Measurements from ENCODE around the gene USP38. TPM values are rescaled to one million over a fixed set of nuclear protein-coding genes. Genes with fewer than 3 reads are reported as not detected.
"Not testable (repeated sequence)": the region's sequence is repeated elsewhere in the genome, so short reads cannot be mapped to it uniquely, and the experiment has no call there.

Gene USP38
- total RNA-seq: 10 to 100 TPM; 25.8 to 26.4 TPM
- polyA plus RNA-seq: 10 to 100 TPM; 22.1 to 26.2 TPM

- intact Hi-C loops (cut with micrococcal nuclease): loop anchor here (1.0 to 10.0 kb wide), 6 partner anchors 329 to 1964 kb away; partner anchors contain the start of genes ABCE1, ANAPC10, IL15 and INPP4B
Measured at GRCh38 chr4:143184503-143185252, at the start of gene USP38. Gene USP38 (plus strand): TSS chr4:143184917. CDS start chr4:143185451, 534 bp downstream.

GRCh38 chr4:143135358-143135757 is 49.4 kb upstream of the USP38 start:
- no peaks in the 10 kb centered on the region for H3K36me3 Mint-ChIP-seq
- intact Hi-C loops (cut with micrococcal nuclease): no loop called here
- no peak overlapping the region for H3K27ac ChIP-seq (ENCODE audit: low read depth, low read length)
- ChIA-PET POLR2A (ENCODE audit: partially characterized antibody) (no interaction called here), CTCF (ENCODE audit: partially characterized antibody) (interaction anchor here (1.4 kb wide), 1 partner anchor 10 kb away, joined by 3 read pairs; no protein-coding TSS in a partner anchor)
- H3K9me3 Mint-ChIP-seq: no peaks in the 10 kb centered on the region
- H3K27ac Mint-ChIP-seq: no peak overlapping the region
- no peaks in the 10 kb centered on the region for H3K4me1 Mint-ChIP-seq
- DNase-seq: no peak
- H3K27me3 ChIP-seq (ENCODE audit: insufficient read depth, low read length): no peaks in the 10 kb centered on the region
- no peak overlapping the region for H3K4me3 ChIP-seq (ENCODE audit: low read length in 2 of 2)
- no peaks in the 10 kb centered on the region for H3K9me3 ChIP-seq (ENCODE audit: control insufficient read depth in 1 of 2, low read length in 2 of 2)
- H3K36me3 ChIP-seq (ENCODE audit: insufficient read depth, low read length): no peaks in the 10 kb centered on the region
- no peaks in the 10 kb centered on the region for H3K4me1 ChIP-seq (ENCODE audit: insufficient read depth, low read length)
- H3K4me3 Mint-ChIP-seq: no peak overlapping the region
- peaks cover 0 to 2% of the 10 kb centered on the region in 2 donors for H3K27me3 Mint-ChIP-seq

More at GRCh38 chr4:143184503-143185252, at the start of gene USP38:
- ChIA-PET CTCF (ENCODE audit: partially characterized antibody) (interaction anchor here (0.9 kb wide), 1 partner anchor 9 kb away, joined by 3 read pairs; no protein-coding TSS in a partner anchor), POLR2A (ENCODE audit: partially characterized antibody) (interaction anchor here (0.6 kb wide), 1 partner anchor 16 kb away, joined by 3 read pairs; no protein-coding TSS in a partner anchor)
- Mint-ChIP-seq H3K27ac (peak within 1 kb of the TSS; percentile 95 to 99 (median 98)), H3K36me3 (peaks cover 26 to 33% of the 10 kb centered on the region in 2 donors), H3K4me1 (peaks cover 37 to 66% (median 51%) of the 10 kb centered on the region in 4 donors), H3K27me3 (no peaks in the 10 kb centered on the region), H3K9me3 (no peaks in the 10 kb centered on the region), H3K4me3 (peak within 1 kb of the TSS; percentile 87 to 96 (median 94))
- Histone ChIP-seq H3K27ac (ENCODE audit: low read depth, low read length) (peak within 1 kb of the TSS; percentile 93), H3K36me3 (ENCODE audit: insufficient read depth, low read length) (no peaks in the 10 kb centered on the region), H3K27me3 (ENCODE audit: insufficient read depth, low read length) (no peaks in the 10 kb centered on the region), H3K4me1 (ENCODE audit: insufficient read depth, low read length) (peaks cover 51% of the 10 kb centered on the region), H3K4me3 (ENCODE audit: low read length in 2 of 2) (peak within 1 kb of the TSS; percentile 59 to 79), H3K9me3 (ENCODE audit: control insufficient read depth in 1 of 2, low read length in 2 of 2) (no peaks in the 10 kb centered on the region)
- DNase-seq: peak; percentile 83 to 94 (median 86)

DNA sequence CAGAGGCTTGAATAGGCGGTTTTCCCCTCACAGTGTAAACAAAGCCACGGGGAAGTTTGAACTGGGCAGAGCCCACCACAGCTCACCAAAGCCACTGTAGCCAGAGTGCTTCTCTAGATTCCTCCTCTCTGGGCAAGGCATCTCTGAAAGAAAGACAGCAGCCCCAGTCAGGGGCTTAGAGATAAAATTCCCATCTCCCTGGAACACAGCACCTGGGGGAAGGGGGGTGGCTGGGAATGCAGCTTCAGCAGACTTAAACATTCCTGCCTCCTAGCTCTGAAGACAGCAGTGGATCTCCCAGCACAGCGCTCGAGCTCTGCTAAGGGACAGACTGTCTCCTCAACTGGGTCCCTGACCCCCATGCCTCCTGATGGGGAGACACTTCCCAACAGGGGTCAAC is 44.0 kb upstream of the USP38 start:
- Mint-ChIP-seq H3K9me3 (peaks cover 6 to 44% (median 40%) of the 10 kb centered on the region in 8 donors), H3K4me3 (no peak overlapping the region), H3K27ac (no peak overlapping the region), H3K4me1 (no peaks in the 10 kb centered on the region), H3K27me3 (peaks cover 2 to 3% of the 10 kb centered on the region in 2 donors), H3K36me3 (peaks cover 1 to 16% of the 10 kb centered on the region in 2 donors)
- no peaks in the 10 kb centered on the region for H3K27me3 ChIP-seq (ENCODE audit: insufficient read depth, low read length)
- POLR2A ChIA-PET (ENCODE audit: partially characterized antibody): no interaction called here
- no peak overlapping the region for H3K27ac ChIP-seq (ENCODE audit: low read depth, low read length)
- no peaks in the 10 kb centered on the region for H3K9me3 ChIP-seq (ENCODE audit: control insufficient read depth in 1 of 2, low read length in 2 of 2)
- intact Hi-C loops (cut with micrococcal nuclease): no loop called here
- no peaks in the 10 kb centered on the region for H3K36me3 ChIP-seq (ENCODE audit: insufficient read depth, low read length)
- CTCF ChIA-PET (ENCODE audit: partially characterized antibody): no interaction called here
- DNase-seq: no peak
- no peaks in the 10 kb centered on the region for H3K4me1 ChIP-seq (ENCODE audit: insufficient read depth, low read length)
- no peak overlapping the region for H3K4me3 ChIP-seq (ENCODE audit: low read length in 2 of 2)

DNA sequence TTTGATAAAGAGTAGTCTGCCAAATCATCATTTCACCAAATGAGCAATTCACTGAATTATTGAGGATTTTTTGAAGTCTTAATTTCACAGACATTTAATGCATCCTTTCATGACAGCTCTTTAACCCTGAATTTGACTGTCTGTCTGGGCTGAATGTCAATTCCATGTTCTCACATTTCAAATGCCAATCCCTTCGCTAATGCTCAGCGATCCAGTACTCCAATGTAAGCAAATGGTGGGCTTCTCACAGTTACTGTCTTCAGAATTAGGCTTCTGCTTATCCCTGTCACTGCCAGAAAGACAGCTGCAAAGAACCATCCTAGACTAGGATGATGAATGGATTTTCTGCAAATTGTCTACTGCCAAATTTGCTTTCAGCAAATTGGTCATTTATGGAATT is 36.2 kb upstream of the USP38 start:
- no peak overlapping the region for H3K27ac Mint-ChIP-seq
- no peak overlapping the region for H3K4me3 Mint-ChIP-seq
- H3K4me1 Mint-ChIP-seq: no peaks in the 10 kb centered on the region
- Histone ChIP-seq H3K27me3 (ENCODE audit: insufficient read depth, low read length) (no peaks in the 10 kb centered on the region), H3K4me3 (ENCODE audit: low read length in 2 of 2) (no peak overlapping the region), H3K9me3 (ENCODE audit: control insufficient read depth in 1 of 2, low read length in 2 of 2) (peaks cover 0 to 4% of the 10 kb centered on the region in 2 donors), H3K27ac (ENCODE audit: low read depth, low read length) (no peak overlapping the region), H3K36me3 (ENCODE audit: insufficient read depth, low read length) (no peaks in the 10 kb centered on the region), H3K4me1 (ENCODE audit: insufficient read depth, low read length) (no peaks in the 10 kb centered on the region)
- ChIA-PET POLR2A (ENCODE audit: partially characterized antibody) (no interaction called here), CTCF (ENCODE audit: partially characterized antibody) (no interaction called here)
- no peaks in the 10 kb centered on the region for H3K27me3 Mint-ChIP-seq
- peaks cover 0 to 89% (median 83%) of the 10 kb centered on the region in 8 donors for H3K9me3 Mint-ChIP-seq
- intact Hi-C loops (cut with micrococcal nuclease): no loop called here
- no peak for DNase-seq
- peaks cover 3 to 7% of the 10 kb centered on the region in 2 donors for H3K36me3 Mint-ChIP-seq

DNA sequence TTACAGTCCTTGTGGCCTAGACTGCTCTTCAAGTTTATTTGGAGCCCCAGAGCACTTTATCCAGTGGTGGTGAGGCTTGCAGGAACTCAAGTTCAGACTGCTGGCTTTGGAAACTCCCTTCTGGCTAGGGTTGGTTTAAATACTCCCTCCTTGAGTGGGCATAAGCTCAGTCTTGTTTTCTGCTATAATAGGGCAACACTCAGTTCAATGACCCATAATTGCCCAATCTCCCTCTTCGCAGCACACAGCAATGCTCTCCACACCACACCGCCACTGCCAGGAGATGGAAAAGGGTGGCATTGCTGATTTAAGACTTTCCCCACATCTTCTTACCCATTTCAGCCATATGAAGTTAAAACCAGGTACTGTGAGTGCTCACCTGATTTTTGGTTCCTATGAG is 27.9 kb upstream of the USP38 start:
- ChIA-PET POLR2A (ENCODE audit: partially characterized antibody) (no interaction called here), CTCF (ENCODE audit: partially characterized antibody) (interaction anchor here (0.5 kb wide), 1 partner anchor 1439 kb away, joined by 3 read pairs; no protein-coding TSS in a partner anchor)
- H3K9me3 Mint-ChIP-seq: peaks cover 11 to 60% (median 49%) of the 10 kb centered on the region in 8 donors
- Histone ChIP-seq H3K4me3 (ENCODE audit: low read length in 2 of 2) (no peak overlapping the region), H3K4me1 (ENCODE audit: insufficient read depth, low read length) (no peaks in the 10 kb centered on the region), H3K27me3 (ENCODE audit: insufficient read depth, low read length) (no peaks in the 10 kb centered on the region), H3K36me3 (ENCODE audit: insufficient read depth, low read length) (no peaks in the 10 kb centered on the region), H3K27ac (ENCODE audit: low read depth, low read length) (no peak overlapping the region), H3K9me3 (ENCODE audit: control insufficient read depth in 1 of 2, low read length in 2 of 2) (no peaks in the 10 kb centered on the region)
- intact Hi-C loops (cut with micrococcal nuclease): no loop called here
- H3K27me3 Mint-ChIP-seq: no peaks in the 10 kb centered on the region
- peaks cover 19 to 20% of the 10 kb centered on the region in 2 donors for H3K36me3 Mint-ChIP-seq
- H3K4me1 Mint-ChIP-seq: no peaks in the 10 kb centered on the region
- no peak overlapping the region for H3K27ac Mint-ChIP-seq
- H3K4me3 Mint-ChIP-seq: no peak overlapping the region
- DNase-seq: no peak

DNA sequence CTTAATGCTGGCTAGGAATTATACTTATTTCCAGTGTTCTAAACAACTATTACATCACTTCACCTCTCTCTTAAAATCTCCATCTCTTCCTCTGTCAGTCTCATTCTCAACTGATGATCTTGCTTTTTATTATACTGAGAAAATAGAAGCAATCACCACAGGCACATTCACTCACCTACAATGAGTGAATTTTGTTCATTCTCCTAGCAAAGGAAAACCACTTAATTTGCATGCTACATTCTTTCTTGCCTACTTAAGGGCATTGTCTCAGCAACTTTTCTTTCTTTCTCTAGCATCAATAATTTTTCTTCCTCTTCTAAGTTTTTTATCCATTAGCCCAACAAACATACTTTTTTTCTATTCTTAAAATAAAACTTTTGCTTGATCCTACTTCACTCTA is 21.1 kb upstream of the USP38 start:
- CTCF ChIA-PET (ENCODE audit: partially characterized antibody): no interaction called here
- no peaks in the 10 kb centered on the region for H3K27me3 ChIP-seq (ENCODE audit: insufficient read depth, low read length)
- H3K27me3 Mint-ChIP-seq: no peaks in the 10 kb centered on the region
- H3K36me3 Mint-ChIP-seq: peaks cover 11 to 23% of the 10 kb centered on the region in 2 donors
- no peaks in the 10 kb centered on the region for H3K9me3 ChIP-seq (ENCODE audit: control insufficient read depth in 1 of 2, low read length in 2 of 2)
- H3K4me3 ChIP-seq (ENCODE audit: low read length in 2 of 2): no peak overlapping the region
- no peak overlapping the region for H3K4me3 Mint-ChIP-seq
- no peak for DNase-seq
- H3K4me1 ChIP-seq (ENCODE audit: insufficient read depth, low read length): no peaks in the 10 kb centered on the region
- H3K27ac Mint-ChIP-seq: no peak overlapping the region
- intact Hi-C loops (cut with micrococcal nuclease): no loop called here
- H3K4me1 Mint-ChIP-seq: peaks cover 0 to 1% (median 0%) of the 10 kb centered on the region in 4 donors
- H3K27ac ChIP-seq (ENCODE audit: low read depth, low read length): no peak overlapping the region
- peaks cover 2 to 10% (median 6%) of the 10 kb centered on the region in 8 donors for H3K9me3 Mint-ChIP-seq
- no peaks in the 10 kb centered on the region for H3K36me3 ChIP-seq (ENCODE audit: insufficient read depth, low read length)
- POLR2A ChIA-PET (ENCODE audit: partially characterized antibody): no interaction called here

DNA sequence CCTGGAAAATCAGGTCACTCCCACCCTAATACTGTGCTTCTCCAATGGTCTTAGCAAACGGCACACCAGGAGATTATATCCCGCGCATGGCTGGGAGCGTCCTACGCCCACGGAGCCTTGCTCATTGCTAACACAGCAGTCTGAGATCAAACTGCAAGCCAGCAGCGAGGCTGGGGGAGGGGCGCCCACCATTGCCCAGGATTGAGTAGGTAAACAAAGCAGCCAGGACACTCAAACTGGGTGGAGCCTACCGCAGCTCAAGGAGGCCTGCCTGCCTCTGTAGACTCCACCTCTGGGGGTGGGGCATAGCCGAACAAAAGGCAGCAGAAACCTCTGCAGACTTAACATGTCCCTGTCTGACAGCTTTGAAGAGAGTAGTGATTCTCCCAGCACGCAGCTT is 18.0 kb upstream of the USP38 start:
- H3K27ac ChIP-seq (ENCODE audit: low read depth, low read length); H3K4me3 ChIP-seq (ENCODE audit: low read length in 2 of 2); H3K4me3 Mint-ChIP-seq; H3K36me3 ChIP-seq (ENCODE audit: insufficient read depth, low read length); POLR2A ChIA-PET (ENCODE audit: partially characterized antibody); H3K4me1 ChIP-seq (ENCODE audit: insufficient read depth, low read length); CTCF ChIA-PET (ENCODE audit: partially characterized antibody); H3K27ac Mint-ChIP-seq; H3K9me3 ChIP-seq (ENCODE audit: control insufficient read depth in 1 of 2, low read length in 2 of 2); H3K4me1 Mint-ChIP-seq; H3K27me3 Mint-ChIP-seq; DNase-seq; H3K27me3 ChIP-seq (ENCODE audit: insufficient read depth, low read length); intact Hi-C loops (cut with micrococcal nuclease): not testable (repeated sequence)
- H3K36me3 Mint-ChIP-seq: peaks cover 3 to 15% of the 10 kb centered on the region in 2 donors
- peaks cover 0 to 19% (median 4%) of the 10 kb centered on the region in 8 donors for H3K9me3 Mint-ChIP-seq

Measured in CD4-positive, alpha-beta memory T cell (primary cell).